Measurements from ENCODE around the gene FALEC. TPM values are rescaled to one million over a fixed set of nuclear protein-coding genes. Genes with fewer than 3 reads are reported as not detected.
"Not testable (repeated sequence)": the region's sequence is repeated elsewhere in the genome, so short reads cannot be mapped to it uniquely, and the experiment has no call there.

Gene FALEC
- total RNA-seq, 1 donor from 2014 or later = 1.2 TPM

GRCh38 chr1:150577557-150578271, 62.2 kb downstream of the FALEC start:
- Mint-ChIP-seq H3K4me1 (ENCODE audit: unreplicated experiment) (peaks cover 39% of the 10 kb centered on the region), H3K36me3 (ENCODE audit: low read depth, unreplicated experiment) (peaks cover 45% of the 10 kb centered on the region), H3K27me3 (ENCODE audit: unreplicated experiment) (peaks cover 22% of the 10 kb centered on the region), H3K9me3 (ENCODE audit: unreplicated experiment) (no peaks in the 10 kb centered on the region), H3K27ac (ENCODE audit: unreplicated experiment) (peak overlapping the region; percentile 99), H3K4me3 (ENCODE audit: unreplicated experiment) (peak overlapping the region; percentile 100)
- no peak for TF ChIP-seq CTCF (IDR thresholded peaks at IDR 0.05; ENCODE audit: unreplicated experiment)
- no peak for DNase-seq (ENCODE audit: low spot score)

- Mint-ChIP-seq H3K27ac (ENCODE audit: unreplicated experiment) (peak overlapping the region; percentile 99), H3K4me1 (ENCODE audit: unreplicated experiment) (peaks cover 39% of the 10 kb centered on the region), H3K4me3 (ENCODE audit: unreplicated experiment) (peak overlapping the region; percentile 100), H3K9me3 (ENCODE audit: unreplicated experiment) (no peaks in the 10 kb centered on the region), H3K36me3 (ENCODE audit: low read depth, unreplicated experiment) (peaks cover 42% of the 10 kb centered on the region), H3K27me3 (ENCODE audit: unreplicated experiment) (peaks cover 22% of the 10 kb centered on the region)
- TF ChIP-seq CTCF (IDR thresholded peaks at IDR 0.05; ENCODE audit: unreplicated experiment) = no peak
- peak; percentile 46 for DNase-seq (ENCODE audit: low spot score)
Measured at GRCh38 chr1:150578272-150579109, 62.9 kb downstream of the FALEC start.

- peak; percentile 86 for DNase-seq (ENCODE audit: low spot score)
- H3K4me1 Mint-ChIP-seq (ENCODE audit: unreplicated experiment) = peaks cover 39% of the 10 kb centered on the region
- peak within 1 kb of the TSS; percentile 99 for H3K27ac Mint-ChIP-seq (ENCODE audit: unreplicated experiment)
- H3K36me3 Mint-ChIP-seq (ENCODE audit: low read depth, unreplicated experiment) = peaks cover 42% of the 10 kb centered on the region
- H3K4me3 Mint-ChIP-seq (ENCODE audit: unreplicated experiment) = peak within 1 kb of the TSS; percentile 100
- peaks cover 22% of the 10 kb centered on the region for H3K27me3 Mint-ChIP-seq (ENCODE audit: unreplicated experiment)
- no peak for TF ChIP-seq CTCF (IDR thresholded peaks at IDR 0.05; ENCODE audit: unreplicated experiment)
- no peaks in the 10 kb centered on the region for H3K9me3 Mint-ChIP-seq (ENCODE audit: unreplicated experiment)
Measured at GRCh38 chr1:150579110-150579944, 63.8 kb downstream of the FALEC start, which contains the start of gene MCL1. Gene MCL1, minus strand, starts transcription at chr1:150579610. Its CDS starts 80 bp downstream, at chr1:150579530.

GRCh38 chr1:150579945-150580642, 64.5 kb downstream of the FALEC start:
- H3K27ac Mint-ChIP-seq (ENCODE audit: unreplicated experiment) = peak overlapping the region; percentile 94
- H3K4me1 Mint-ChIP-seq (ENCODE audit: unreplicated experiment) = peaks cover 32% of the 10 kb centered on the region
- peaks cover 22% of the 10 kb centered on the region for H3K27me3 Mint-ChIP-seq (ENCODE audit: unreplicated experiment)
- no peak for DNase-seq (ENCODE audit: low spot score)
- no peaks in the 10 kb centered on the region for H3K9me3 Mint-ChIP-seq (ENCODE audit: unreplicated experiment)
- H3K4me3 Mint-ChIP-seq (ENCODE audit: unreplicated experiment) = peak overlapping the region; percentile 73
- no peak for TF ChIP-seq CTCF (IDR thresholded peaks at IDR 0.05; ENCODE audit: unreplicated experiment)
- H3K36me3 Mint-ChIP-seq (ENCODE audit: low read depth, unreplicated experiment) = peaks cover 35% of the 10 kb centered on the region

- Mint-ChIP-seq H3K4me1 (ENCODE audit: unreplicated experiment) (peaks cover 23% of the 10 kb centered on the region), H3K27me3 (ENCODE audit: unreplicated experiment) (peaks cover 19% of the 10 kb centered on the region)
Measured at GRCh38 chr1:150580966-150581365, 65.4 kb downstream of the FALEC start.

GRCh38 chr1:150581437-150581836, 65.9 kb downstream of the FALEC start:
- H3K36me3 Mint-ChIP-seq (ENCODE audit: low read depth, unreplicated experiment) = peaks cover 23% of the 10 kb centered on the region
- H3K27me3 Mint-ChIP-seq (ENCODE audit: unreplicated experiment) = peaks cover 19% of the 10 kb centered on the region
- H3K27ac Mint-ChIP-seq (ENCODE audit: unreplicated experiment); H3K9me3 Mint-ChIP-seq (ENCODE audit: unreplicated experiment); H3K4me3 Mint-ChIP-seq (ENCODE audit: unreplicated experiment); DNase-seq (ENCODE audit: low spot score): not testable (repeated sequence)
- H3K4me1 Mint-ChIP-seq (ENCODE audit: unreplicated experiment) = peaks cover 20% of the 10 kb centered on the region

More at GRCh38 chr1:150580966-150581365, 65.4 kb downstream of the FALEC start:
- Mint-ChIP-seq H3K4me3 (ENCODE audit: unreplicated experiment) (peak overlapping the region; percentile 42), H3K36me3 (ENCODE audit: low read depth, unreplicated experiment) (peaks cover 28% of the 10 kb centered on the region)
- not testable (repeated sequence) for H3K27ac Mint-ChIP-seq (ENCODE audit: unreplicated experiment); DNase-seq (ENCODE audit: low spot score); H3K9me3 Mint-ChIP-seq (ENCODE audit: unreplicated experiment)

GRCh38 chr1:150581962-150582361, 66.4 kb downstream of the FALEC start:
- not testable (repeated sequence) for DNase-seq (ENCODE audit: low spot score); H3K27ac Mint-ChIP-seq (ENCODE audit: unreplicated experiment); H3K9me3 Mint-ChIP-seq (ENCODE audit: unreplicated experiment); H3K4me3 Mint-ChIP-seq (ENCODE audit: unreplicated experiment)
- peaks cover 20% of the 10 kb centered on the region for H3K36me3 Mint-ChIP-seq (ENCODE audit: low read depth, unreplicated experiment)
- H3K4me1 Mint-ChIP-seq (ENCODE audit: unreplicated experiment) = peaks cover 17% of the 10 kb centered on the region
- peaks cover 19% of the 10 kb centered on the region for H3K27me3 Mint-ChIP-seq (ENCODE audit: unreplicated experiment)
